Tibial nerve (tissue), 4 donors: ENCODE measurements around the gene ZNF8.

Source experiments
- CTCF ChIP-seq, 5 experiments: fragments of 200-600 bp in 3 of 5; fragments of 450-650 bp in 2 of 5; sonication (generic) in 3 of 5; IDR thresholded peaks; one replicate each; pipeline ENCODE4 v1.5.1; 2016 to 2019; ENCODE audit warnings: antibody characterized with exemption in 5 of 5, mild to moderate bottlenecking in 3 of 5, moderate library complexity in 2 of 5
- EP300 ChIP-seq, 2 donors: sonication (generic); formaldehyde crosslinking; IDR thresholded peaks; one replicate each; pipeline ENCODE4 v1.6.1; 2017; ENCODE audit warnings: antibody characterized with exemption in 2 of 2, mild to moderate bottlenecking in 1 of 2
- POLR2A ChIP-seq, 2 donors: fragments of 450-650 bp; IDR thresholded peaks; one replicate each; pipeline ENCODE4 v1.6.1; 2017; ENCODE audit warnings: antibody characterized with exemption in 2 of 2, mild to moderate bottlenecking in 2 of 2, moderate library complexity in 2 of 2

DNA sequence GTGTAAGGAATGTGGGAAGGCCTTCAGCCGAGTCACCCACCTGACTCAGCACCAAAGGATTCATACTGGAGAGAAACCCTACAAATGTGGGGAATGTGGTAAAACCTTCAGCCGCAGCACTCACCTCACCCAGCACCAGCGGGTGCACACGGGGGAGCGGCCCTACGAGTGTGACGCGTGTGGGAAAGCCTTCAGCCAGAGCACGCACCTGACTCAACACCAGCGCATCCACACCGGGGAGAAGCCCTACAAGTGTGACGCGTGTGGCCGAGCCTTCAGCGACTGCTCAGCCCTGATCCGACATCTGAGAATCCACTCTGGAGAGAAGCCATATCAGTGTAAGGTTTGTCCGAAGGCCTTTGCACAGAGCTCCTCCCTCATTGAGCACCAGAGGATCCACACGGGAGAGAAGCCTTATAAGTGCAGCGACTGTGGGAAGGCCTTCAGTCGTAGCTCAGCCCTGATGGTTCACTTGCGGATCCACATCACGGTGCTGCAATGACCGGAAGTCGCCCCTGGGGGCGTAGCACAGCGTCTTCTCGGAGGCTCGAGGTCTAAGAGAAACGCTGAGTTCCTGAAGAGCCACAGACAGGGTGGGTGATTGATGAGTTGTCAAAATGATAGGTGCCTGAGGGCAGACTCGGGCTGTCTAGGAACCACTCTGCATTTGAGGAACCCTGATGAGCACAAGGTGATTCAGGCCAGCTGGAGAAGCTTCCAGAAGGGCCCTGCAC lies 60.2 kb downstream of the ZNF8 start:
- TF ChIP-seq CTCF (IDR thresholded peaks at IDR 0.05) (no peak), POLR2A (IDR thresholded peaks at IDR 0.05) (no peak), EP300 (IDR thresholded peaks at IDR 0.05) (no peak)
